ENCODE measurements around the gene WDR26. TPM values are rescaled to one million over a fixed set of nuclear protein-coding genes. Genes with fewer than 3 reads are reported as not detected.
"Not testable (repeated sequence)": the region's sequence is repeated elsewhere in the genome, so short reads cannot be mapped to it uniquely, and the experiment has no call there.

Gene WDR26
- total and polyA plus RNA-seq, 4 donors = 30.0 to 180 (median 59.3) TPM

GRCh38 chr1:224431726-224432125, 2.9 kb downstream of the WDR26 start:
- Histone ChIP-seq H3K27me3 (ENCODE audit: control insufficient read depth in 3 of 3, insufficient read depth in 3 of 3, low read length in 2 of 3) (no peaks in the 10 kb centered on the region), H3K27ac (ENCODE audit: low read depth in 1 of 2, low read length in 1 of 2) (no peak overlapping the region), H3K4me1 (ENCODE audit: control insufficient read depth in 5 of 5, insufficient read depth in 5 of 5, low read length in 5 of 5) (peaks cover 0 to 42% (median 10%) of the 10 kb centered on the region in 5 donors), H3K4me3 (no peak overlapping the region), H3K36me3 (ENCODE audit: control insufficient read depth in 4 of 4, insufficient read depth in 4 of 4, low read length in 4 of 4) (peaks cover under 1 to 12% (median 4%) of the 10 kb centered on the region in 4 donors), H3K9me3 (ENCODE audit: control insufficient read depth in 4 of 4, insufficient read depth in 3 of 4, low read length in 3 of 4) (no peaks in the 10 kb centered on the region), H3K9ac (ENCODE audit: insufficient read depth in 1 of 2, low read length in 2 of 2) (peak overlapping the region in 1 of 2 donors; percentile 73)
- TF ChIP-seq CTCF (IDR thresholded peaks at IDR 0.05; ENCODE audit: control extremely low read depth, extremely low read depth) = no peak
- DNase-seq (no peak), ATAC-seq (ENCODE audit: insufficient read depth, low FRiP score) (no peak)
- 22 to 35% methylated on average over 2 of the region's 2 CpGs for WGBS, 2 donors

- peak; percentile 27 to 91 (median 87) for DNase-seq
- peak overlapping the region in 1 of 2 donors; percentile 4 for H3K9ac ChIP-seq (ENCODE audit: insufficient read depth in 1 of 2, low read length in 2 of 2)
These were observed 4.0 kb downstream of the WDR26 start for GRCh38 chr1:224430511-224431113.

GRCh38 chr1:224429616-224430326, 4.8 kb downstream of the WDR26 start:
- Histone ChIP-seq H3K36me3 (ENCODE audit: control insufficient read depth in 4 of 4, insufficient read depth in 4 of 4, low read length in 4 of 4) (peaks cover 2 to 12% (median 4%) of the 10 kb centered on the region in 4 donors), H3K4me1 (ENCODE audit: control insufficient read depth in 5 of 5, insufficient read depth in 5 of 5, low read length in 5 of 5) (peaks cover 0 to 31% (median 10%) of the 10 kb centered on the region in 5 donors), H3K4me3 (no peak overlapping the region), H3K27me3 (ENCODE audit: control insufficient read depth in 3 of 3, insufficient read depth in 3 of 3, low read length in 2 of 3) (no peaks in the 10 kb centered on the region), H3K9ac (ENCODE audit: insufficient read depth in 1 of 2, low read length in 2 of 2) (no peak overlapping the region), H3K27ac (ENCODE audit: low read depth in 1 of 2, low read length in 1 of 2) (no peak overlapping the region), H3K9me3 (ENCODE audit: control insufficient read depth in 4 of 4, insufficient read depth in 3 of 4, low read length in 3 of 4) (no peaks in the 10 kb centered on the region)
- 74 to 85% methylated on average over 3 of the region's 3 CpGs for WGBS, 2 donors
- no peak for TF ChIP-seq CTCF (IDR thresholded peaks at IDR 0.05; ENCODE audit: control extremely low read depth, extremely low read depth)
- ATAC-seq (ENCODE audit: insufficient read depth, low FRiP score) (no peak), DNase-seq (no peak)

More at GRCh38 chr1:224430511-224431113, 4.0 kb downstream of the WDR26 start:
- 7 to 14% methylated on average over 2 of the region's 2 CpGs for WGBS, 2 donors
- no peak for ATAC-seq (ENCODE audit: insufficient read depth, low FRiP score)
- H3K4me1 ChIP-seq (ENCODE audit: control insufficient read depth in 5 of 5, insufficient read depth in 5 of 5, low read length in 5 of 5) = peaks cover 0 to 37% (median 10%) of the 10 kb centered on the region in 5 donors
- H3K27me3 ChIP-seq (ENCODE audit: control insufficient read depth in 3 of 3, insufficient read depth in 3 of 3, low read length in 2 of 3) = no peaks in the 10 kb centered on the region
- peak overlapping the region; percentile 49 to 68 for H3K27ac ChIP-seq (ENCODE audit: low read depth in 1 of 2, low read length in 1 of 2)
- H3K9me3 ChIP-seq (ENCODE audit: control insufficient read depth in 4 of 4, insufficient read depth in 3 of 4, low read length in 3 of 4) = no peaks in the 10 kb centered on the region
- TF ChIP-seq CTCF (IDR thresholded peaks at IDR 0.05; ENCODE audit: control extremely low read depth, extremely low read depth) = no peak
- no peak overlapping the region for H3K4me3 ChIP-seq
- peaks cover 2 to 12% (median 4%) of the 10 kb centered on the region in 4 donors for H3K36me3 ChIP-seq (ENCODE audit: control insufficient read depth in 4 of 4, insufficient read depth in 4 of 4, low read length in 4 of 4)

GRCh38 chr1:224428713-224429112, 5.9 kb downstream of the WDR26 start:
- H3K4me3 ChIP-seq; H3K27me3 ChIP-seq (ENCODE audit: control insufficient read depth in 3 of 3, insufficient read depth in 3 of 3, low read length in 2 of 3); H3K27ac ChIP-seq (ENCODE audit: low read depth in 1 of 2, low read length in 1 of 2); ATAC-seq (ENCODE audit: insufficient read depth, low FRiP score); DNase-seq; H3K9ac ChIP-seq (ENCODE audit: insufficient read depth in 1 of 2, low read length in 2 of 2); H3K9me3 ChIP-seq (ENCODE audit: control insufficient read depth in 4 of 4, insufficient read depth in 3 of 4, low read length in 3 of 4): not testable (repeated sequence)
- H3K4me1 ChIP-seq (ENCODE audit: control insufficient read depth in 5 of 5, insufficient read depth in 5 of 5, low read length in 5 of 5) = peaks cover 0 to 31% (median 10%) of the 10 kb centered on the region in 5 donors
- 82 to 90% methylated on average over 7 of the region's 7 CpGs for WGBS, 2 donors
- H3K36me3 ChIP-seq (ENCODE audit: control insufficient read depth in 4 of 4, insufficient read depth in 4 of 4, low read length in 4 of 4) = peaks cover 4 to 20% (median 10%) of the 10 kb centered on the region in 4 donors
